ENCODE measurements around the gene ITGB1BP1. TPM values are rescaled to one million over a fixed set of nuclear protein-coding genes. Genes with fewer than 3 reads are reported as not detected.

The ITGB1BP1 gene
- total RNA-seq, 1 donor from 2014 or later = 39.6 TPM

DNA sequence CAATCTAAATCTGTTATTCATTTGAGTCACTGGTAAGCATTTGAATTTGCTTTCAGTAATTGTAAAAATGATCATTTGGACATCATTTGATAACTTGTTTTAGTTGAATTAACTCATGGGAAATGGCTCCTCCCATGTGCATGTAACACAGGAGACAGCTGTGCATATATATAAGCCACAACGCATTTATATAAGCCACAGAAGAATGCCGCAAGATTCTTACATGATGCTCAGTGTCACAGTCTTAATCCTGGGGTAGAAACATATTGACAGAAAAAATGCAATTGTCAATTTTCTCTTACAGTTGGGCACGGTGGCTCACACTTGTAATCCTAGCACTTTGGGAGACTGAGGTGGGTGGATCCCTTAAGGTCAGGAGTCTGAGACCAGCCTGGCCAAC is 37.8 kb upstream of the ITGB1BP1 start:
- TF ChIP-seq, protein P1, sequence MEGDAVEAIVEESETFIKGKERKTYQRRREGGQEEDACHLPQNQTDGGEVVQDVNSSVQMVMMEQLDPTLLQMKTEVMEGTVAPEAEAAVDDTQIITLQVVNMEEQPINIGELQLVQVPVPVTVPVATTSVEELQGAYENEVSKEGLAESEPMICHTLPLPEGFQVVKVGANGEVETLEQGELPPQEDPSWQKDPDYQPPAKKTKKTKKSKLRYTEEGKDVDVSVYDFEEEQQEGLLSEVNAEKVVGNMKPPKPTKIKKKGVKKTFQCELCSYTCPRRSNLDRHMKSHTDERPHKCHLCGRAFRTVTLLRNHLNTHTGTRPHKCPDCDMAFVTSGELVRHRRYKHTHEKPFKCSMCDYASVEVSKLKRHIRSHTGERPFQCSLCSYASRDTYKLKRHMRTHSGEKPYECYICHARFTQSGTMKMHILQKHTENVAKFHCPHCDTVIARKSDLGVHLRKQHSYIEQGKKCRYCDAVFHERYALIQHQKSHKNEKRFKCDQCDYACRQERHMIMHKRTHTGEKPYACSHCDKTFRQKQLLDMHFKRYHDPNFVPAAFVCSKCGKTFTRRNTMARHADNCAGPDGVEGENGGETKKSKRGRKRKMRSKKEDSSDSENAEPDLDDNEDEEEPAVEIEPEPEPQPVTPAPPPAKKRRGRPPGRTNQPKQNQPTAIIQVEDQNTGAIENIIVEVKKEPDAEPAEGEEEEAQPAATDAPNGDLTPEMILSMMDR (IDR thresholded peaks at IDR 0.05) = no peak
- no peaks in the 10 kb centered on the region for H3K9me3 Mint-ChIP-seq
- no peak for ATAC-seq (ENCODE audit: low read depth)
- peaks cover 69% of the 10 kb centered on the region for H3K36me3 Mint-ChIP-seq (ENCODE audit: low read depth)
- H3K27ac Mint-ChIP-seq = no peak overlapping the region
- CTCF ChIA-PET = no interaction called here
- no peak overlapping the region for H3K4me3 Mint-ChIP-seq
- no peaks in the 10 kb centered on the region for H3K4me1 Mint-ChIP-seq
- no peaks in the 10 kb centered on the region for H3K27me3 Mint-ChIP-seq
- intact Hi-C loops (cut with micrococcal nuclease) = no loop called here
- no peak for DNase-seq
- POLR2A ChIA-PET = no interaction called here

DNA sequence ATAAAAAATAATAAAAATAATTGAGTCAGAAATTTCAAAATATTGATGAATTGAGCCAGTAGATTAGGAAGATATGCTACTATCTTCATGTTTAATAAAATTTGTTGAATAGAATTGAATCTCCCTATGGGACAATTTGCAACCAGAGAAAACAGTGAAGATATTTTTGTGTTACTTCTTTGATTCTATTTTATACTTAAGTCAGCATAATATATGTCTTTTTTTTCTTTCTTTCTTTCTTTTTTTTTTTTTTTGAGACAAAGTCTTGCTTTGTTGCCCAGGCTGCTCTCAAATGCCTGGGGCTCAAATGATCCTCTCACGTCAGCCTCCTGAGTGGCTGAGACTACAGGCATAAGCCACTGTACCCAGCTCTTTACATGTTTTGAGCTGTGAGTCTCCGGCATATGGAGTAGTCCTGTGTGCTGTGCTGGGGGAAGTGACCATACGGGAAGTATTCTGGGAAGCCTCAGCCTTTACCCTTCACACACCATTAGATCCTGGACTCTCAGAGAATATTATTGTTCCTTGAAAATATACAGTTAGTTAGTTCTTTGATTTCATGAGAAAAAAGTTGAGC is 37.2 kb upstream of the ITGB1BP1 start:
- Mint-ChIP-seq H3K27ac (no peak overlapping the region), H3K4me3 (no peak overlapping the region), H3K9me3 (no peaks in the 10 kb centered on the region), H3K4me1 (no peaks in the 10 kb centered on the region), H3K27me3 (no peaks in the 10 kb centered on the region), H3K36me3 (ENCODE audit: low read depth) (peaks cover 68% of the 10 kb centered on the region)
- POLR2A ChIA-PET = no interaction called here
- ATAC-seq (ENCODE audit: low read depth) (no peak), DNase-seq (no peak)
- CTCF ChIA-PET = no interaction called here
- intact Hi-C loops (cut with micrococcal nuclease) = no loop called here
- TF ChIP-seq, protein P1 (IDR thresholded peaks at IDR 0.05) = no peak

DNA sequence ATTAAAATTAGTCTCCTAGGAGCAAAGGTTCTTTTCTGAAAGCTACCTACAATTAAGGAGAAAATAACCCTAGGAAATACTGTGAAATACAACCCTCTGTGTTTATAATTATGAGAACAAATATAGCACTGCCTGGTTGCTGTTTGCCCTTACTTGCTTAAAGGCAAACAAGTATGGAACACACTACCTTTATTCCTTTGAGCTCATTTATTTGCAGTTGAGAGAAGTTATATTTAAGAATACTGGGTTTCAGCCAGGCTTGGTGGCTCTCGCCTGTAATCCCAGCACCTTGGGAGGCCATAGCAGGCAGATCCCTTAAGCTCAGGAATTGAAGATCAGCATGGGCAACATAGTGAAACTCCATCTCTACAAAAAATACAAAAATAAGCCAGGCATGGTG is 27.9 kb upstream of the ITGB1BP1 start:
- Mint-ChIP-seq H3K9me3 (no peaks in the 10 kb centered on the region), H3K27me3 (no peaks in the 10 kb centered on the region), H3K36me3 (ENCODE audit: low read depth) (peaks cover 63% of the 10 kb centered on the region), H3K27ac (no peak overlapping the region), H3K4me3 (no peak overlapping the region), H3K4me1 (no peaks in the 10 kb centered on the region)
- POLR2A ChIA-PET = interaction anchor here (0.6 to 0.7 kb wide), 2 partner anchors 29 to 81 kb away, joined by 3 to 4 read pairs; no protein-coding TSS in a partner anchor
- CTCF ChIA-PET = no interaction called here
- DNase-seq = no peak
- intact Hi-C loops (cut with micrococcal nuclease) = no loop called here
- TF ChIP-seq, protein P1 (IDR thresholded peaks at IDR 0.05) = no peak
- no peak for ATAC-seq (ENCODE audit: low read depth)

DNA sequence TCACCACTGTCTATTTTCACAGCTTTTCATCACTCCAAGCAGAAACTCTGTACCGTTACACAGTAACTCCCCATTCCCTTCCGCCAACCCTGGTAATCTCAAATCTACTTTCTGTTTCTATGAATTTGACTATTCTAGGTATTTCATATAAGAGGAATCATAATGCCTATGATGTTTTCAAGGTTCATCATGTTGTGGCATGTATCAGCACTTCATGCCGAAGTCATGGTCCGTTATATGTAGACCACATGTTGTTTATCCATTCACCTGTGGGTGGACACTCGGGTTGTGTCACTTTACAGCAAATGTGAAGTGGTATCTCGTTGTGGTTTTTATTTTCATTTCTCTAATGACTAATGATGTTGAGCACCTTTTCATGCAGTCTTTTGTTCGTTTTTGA is 21.8 kb upstream of the ITGB1BP1 start:
- DNase-seq = no peak
- ATAC-seq (ENCODE audit: low read depth) = no peak
- CTCF ChIA-PET = no interaction called here
- POLR2A ChIA-PET = no interaction called here
- Mint-ChIP-seq H3K36me3 (ENCODE audit: low read depth) (peaks cover 71% of the 10 kb centered on the region), H3K27ac (no peak overlapping the region), H3K4me3 (no peak overlapping the region), H3K9me3 (no peaks in the 10 kb centered on the region), H3K4me1 (no peaks in the 10 kb centered on the region), H3K27me3 (no peaks in the 10 kb centered on the region)
- TF ChIP-seq, protein P1 (IDR thresholded peaks at IDR 0.05) = no peak
- intact Hi-C loops (cut with micrococcal nuclease) = no loop called here

DNA sequence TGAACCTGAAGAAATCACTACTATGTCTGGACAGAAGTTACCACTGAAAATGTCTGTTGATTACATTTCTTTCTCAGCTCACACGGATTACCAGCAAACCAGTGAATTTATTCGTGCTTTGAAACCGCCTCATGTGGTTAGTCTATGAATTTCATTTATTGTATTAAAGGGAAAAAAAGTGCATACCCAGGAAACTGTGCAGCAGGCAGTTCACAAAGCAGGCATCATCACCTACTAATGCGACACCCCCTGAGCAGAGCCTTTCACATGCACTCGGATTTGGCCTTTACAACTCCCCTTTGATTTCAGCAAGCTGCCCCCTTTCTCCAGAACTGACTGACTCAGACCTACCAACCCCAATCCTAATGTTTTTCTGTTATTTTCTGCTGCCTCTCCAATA is 20.2 kb upstream of the ITGB1BP1 start:
- ATAC-seq (ENCODE audit: low read depth) (no peak), DNase-seq (no peak)
- POLR2A ChIA-PET = no interaction called here
- no peaks in the 10 kb centered on the region for H3K4me1 Mint-ChIP-seq
- peaks cover 69% of the 10 kb centered on the region for H3K36me3 Mint-ChIP-seq (ENCODE audit: low read depth)
- no peak overlapping the region for H3K27ac Mint-ChIP-seq
- intact Hi-C loops (cut with micrococcal nuclease) = no loop called here
- CTCF ChIA-PET = no interaction called here
- no peak overlapping the region for H3K4me3 Mint-ChIP-seq
- H3K27me3 Mint-ChIP-seq = no peaks in the 10 kb centered on the region
- TF ChIP-seq, protein P1 (IDR thresholded peaks at IDR 0.05) = no peak
- no peaks in the 10 kb centered on the region for H3K9me3 Mint-ChIP-seq

All from activated B cell treated with CpG ODN at 0.5 μM for 24 hours (primary cell).